ES-I3 (cell line): Measurements from ENCODE around the gene DDR2.

ENCODE experiments used
- H3K36me3 ChIP-seq: 2 replicates; pipeline ENCODE4 v1.6.1; 2013; ENCODE audit warnings: mild to moderate bottlenecking, low read length, control low read depth, moderate library complexity; ENCODE audit not compliant: insufficient read depth
- H3K4me1 ChIP-seq: 2 replicates; pipeline ENCODE4 v1.6.1; 2013; ENCODE audit warnings: mild to moderate bottlenecking, control low read depth, low read length; ENCODE audit not compliant: insufficient read depth
- H3K9ac ChIP-seq: 2 replicates; pipeline ENCODE4 v1.6.1; 2013; ENCODE audit warnings: low read depth, mild to moderate bottlenecking, low read length, moderate library complexity
- H3K9me3 ChIP-seq: 2 replicates; pipeline ENCODE4 v1.6.1; 2013; ENCODE audit warnings: mild to moderate bottlenecking, low read length, moderate library complexity; ENCODE audit not compliant: control insufficient read depth, insufficient read depth

Gene DDR2

DNA sequence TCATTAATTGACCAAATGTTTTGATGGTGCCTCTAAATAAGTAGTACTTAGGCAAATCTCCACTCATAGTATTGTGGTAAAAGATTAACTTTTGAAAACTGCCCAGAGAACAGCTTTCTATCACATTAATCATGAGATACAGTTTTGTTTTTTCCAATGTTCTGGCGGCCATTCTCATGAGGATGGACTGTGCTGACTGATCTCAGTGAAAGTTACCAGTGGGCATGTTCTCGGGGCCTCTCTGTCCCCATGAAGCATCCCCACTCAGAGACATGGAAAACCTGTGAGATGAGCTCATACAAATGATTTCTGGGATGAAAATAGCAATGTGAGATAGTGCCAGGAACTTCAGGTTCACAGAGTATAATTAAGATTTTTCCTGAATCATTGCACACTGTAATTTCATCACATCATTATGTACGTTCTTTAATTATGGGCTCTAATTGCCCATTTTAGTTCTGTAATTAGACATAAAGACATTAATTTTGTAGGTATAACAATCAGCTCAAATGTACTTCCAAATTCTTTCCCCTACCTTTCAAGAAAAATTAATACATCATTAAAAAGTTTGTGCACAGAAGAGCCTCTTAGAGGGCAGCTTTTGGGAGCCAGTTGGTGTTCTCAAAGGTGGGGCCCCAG, 40.5 kb downstream of the DDR2 start:
- no peaks in the 10 kb centered on the region for H3K9me3 ChIP-seq
- H3K9ac ChIP-seq = no peak overlapping the region
- H3K4me1 ChIP-seq = peaks cover 7% of the 10 kb centered on the region; the same call in 1 of the 2 replicates
- no peaks in the 10 kb centered on the region for H3K36me3 ChIP-seq

DNA sequence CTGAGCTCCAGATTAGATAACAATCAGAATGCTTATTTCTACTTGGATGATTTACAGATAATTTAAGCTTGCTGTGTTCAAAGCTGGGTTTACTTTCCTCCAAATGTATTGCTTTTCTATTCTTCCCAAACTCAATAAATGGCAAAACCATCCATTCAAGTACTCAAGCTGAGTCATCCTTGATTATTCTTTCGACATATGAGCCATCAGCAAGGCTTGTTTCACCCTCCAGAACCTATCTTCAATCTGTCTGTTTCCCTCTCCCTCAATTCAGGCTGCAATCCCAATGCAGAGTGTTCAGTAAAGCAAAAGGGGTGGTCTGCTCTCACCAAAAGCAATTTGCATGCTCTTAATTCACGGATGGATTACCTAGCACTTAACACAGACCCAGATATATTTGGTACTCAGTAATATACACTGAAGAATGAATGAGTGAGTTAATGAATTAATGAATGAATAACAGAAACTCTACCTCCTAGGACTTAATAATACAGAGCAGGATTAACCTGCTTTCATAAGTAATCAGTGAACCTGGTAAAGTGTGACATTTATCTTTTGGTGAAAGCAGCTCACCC, 41.9 kb downstream of the DDR2 start:
- Histone ChIP-seq H3K9me3 (no peaks in the 10 kb centered on the region), H3K9ac (no peak overlapping the region), H3K36me3 (no peaks in the 10 kb centered on the region), H3K4me1 (peaks cover 7% of the 10 kb centered on the region; the same call in 1 of the 2 replicates)

DNA sequence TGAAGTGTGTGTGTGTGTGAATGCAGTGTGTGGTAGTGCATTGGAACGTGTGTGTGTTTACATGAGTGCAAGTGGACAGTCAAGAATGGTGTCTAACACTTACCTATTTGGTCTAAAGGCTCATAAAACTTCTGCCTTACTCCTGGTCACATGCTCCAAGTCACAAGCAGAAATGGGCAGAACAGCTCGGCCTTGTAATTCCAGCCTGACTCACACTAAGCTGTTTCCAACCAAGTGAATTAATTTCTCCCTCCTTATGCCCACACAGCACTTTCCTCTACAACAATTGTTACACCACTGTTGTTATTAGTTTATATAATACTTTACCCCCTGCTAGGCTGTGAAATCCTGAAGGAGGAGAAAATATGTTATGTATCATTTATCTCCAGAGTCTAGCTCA, 43.8 kb downstream of the DDR2 start:
- peaks cover 7% of the 10 kb centered on the region; the same call in 1 of the 2 replicates for H3K4me1 ChIP-seq
- no peaks in the 10 kb centered on the region; the same call in 1 of the 2 replicates for H3K9me3 ChIP-seq
- no peak overlapping the region for H3K9ac ChIP-seq
- H3K36me3 ChIP-seq = no peaks in the 10 kb centered on the region

DNA sequence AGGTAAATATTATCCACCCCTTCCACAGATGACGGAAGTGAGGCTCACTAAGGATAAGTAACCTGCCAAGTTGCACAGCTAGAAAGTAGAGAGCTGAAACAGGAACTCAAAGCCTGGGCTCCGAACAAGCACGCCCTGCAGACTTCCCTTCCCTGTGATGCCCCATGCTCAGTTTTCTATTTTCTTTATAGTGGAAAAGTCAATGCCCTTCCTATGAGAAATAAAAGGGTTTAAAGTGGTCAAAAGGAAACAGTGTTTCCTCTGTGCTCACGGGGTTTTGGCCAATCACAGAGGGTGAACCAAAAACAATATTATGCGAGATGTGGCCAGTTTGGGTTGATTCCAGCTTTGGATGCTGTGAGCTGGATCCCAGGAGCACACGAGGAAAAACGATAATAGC, 44.5 kb downstream of the DDR2 start:
- H3K9me3 ChIP-seq = no peaks in the 10 kb centered on the region; the same call in 1 of the 2 replicates
- no peaks in the 10 kb centered on the region for H3K36me3 ChIP-seq
- no peak overlapping the region for H3K9ac ChIP-seq
- H3K4me1 ChIP-seq = peaks cover 8% of the 10 kb centered on the region; the same call in 1 of the 2 replicates

GRCh38 chr1:162677607-162678371, 45.5 kb downstream of the DDR2 start:
- Histone ChIP-seq H3K4me1 (peaks cover 10% of the 10 kb centered on the region; the same call in 1 of the 2 replicates), H3K9me3 (no peaks in the 10 kb centered on the region; the same call in 1 of the 2 replicates), H3K36me3 (no peaks in the 10 kb centered on the region), H3K9ac (no peak overlapping the region)

DNA sequence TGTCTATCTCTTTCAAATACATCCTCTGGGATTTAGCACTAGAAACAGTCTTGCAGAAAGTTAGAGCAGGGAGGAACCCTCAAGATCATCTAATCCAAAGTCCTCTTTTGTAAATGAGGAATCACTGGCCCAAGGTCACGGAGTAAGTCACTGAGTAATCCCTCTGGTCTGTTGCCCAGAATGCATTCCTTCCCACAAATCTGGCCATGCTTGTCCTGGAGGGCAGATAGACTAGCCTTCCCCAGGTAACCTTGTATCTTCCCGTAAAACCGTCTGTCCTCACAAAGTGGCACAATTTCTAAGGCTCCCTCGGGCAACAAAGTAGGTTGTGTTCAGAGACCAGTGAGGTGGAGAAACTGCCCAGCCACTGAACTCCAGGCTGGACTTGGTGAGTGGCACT, 46.2 kb downstream of the DDR2 start:
- no peak overlapping the region for H3K9ac ChIP-seq
- no peaks in the 10 kb centered on the region for H3K36me3 ChIP-seq
- H3K9me3 ChIP-seq = no peaks in the 10 kb centered on the region; the same call in 1 of the 2 replicates
- peaks cover 9% of the 10 kb centered on the region; the same call in 1 of the 2 replicates for H3K4me1 ChIP-seq

GRCh38 chr1:162679298-162679697, 47.0 kb downstream of the DDR2 start:
- Histone ChIP-seq H3K9ac (no peak overlapping the region), H3K4me1 (peaks cover 3% of the 10 kb centered on the region; the same call in 1 of the 2 replicates), H3K9me3 (no peaks in the 10 kb centered on the region; the same call in 1 of the 2 replicates), H3K36me3 (no peaks in the 10 kb centered on the region)

DNA sequence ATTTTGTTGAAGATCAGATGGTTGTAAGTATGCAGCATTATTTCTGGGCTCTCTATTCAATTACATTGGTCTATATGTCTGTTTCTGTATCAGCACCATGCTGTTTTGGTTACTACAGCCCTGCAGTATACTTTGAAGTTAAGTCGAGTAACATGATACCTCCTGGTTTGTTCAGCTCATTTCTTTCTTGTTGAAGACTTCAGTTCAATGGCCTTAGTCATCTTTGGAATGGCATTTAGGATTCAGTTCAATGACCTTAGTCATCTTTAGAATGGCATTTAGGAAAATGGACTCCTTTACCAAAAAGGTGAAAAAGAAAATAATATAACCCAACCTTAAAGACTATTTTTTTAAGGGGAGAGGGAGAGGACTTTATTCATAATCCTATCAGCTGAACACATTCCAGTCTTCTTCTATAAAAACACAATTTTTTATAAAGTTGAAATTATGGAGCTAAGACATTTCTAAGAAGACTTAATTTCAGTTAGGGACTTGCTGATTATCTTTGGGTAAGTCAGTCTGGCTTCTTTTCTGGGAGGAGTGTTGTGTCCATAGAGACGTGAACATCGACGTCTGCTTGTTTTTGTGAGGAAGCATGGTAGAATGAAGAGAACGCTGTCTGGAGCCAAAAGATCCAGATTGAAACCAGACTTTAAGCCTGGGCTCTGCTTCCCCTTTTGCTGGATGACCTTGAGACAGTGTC, 48.3 kb downstream of the DDR2 start:
- no peaks in the 10 kb centered on the region; the same call in 1 of the 2 replicates for H3K9me3 ChIP-seq
- peaks cover 3% of the 10 kb centered on the region; the same call in 1 of the 2 replicates for H3K4me1 ChIP-seq
- no peak overlapping the region for H3K9ac ChIP-seq
- no peaks in the 10 kb centered on the region for H3K36me3 ChIP-seq

DNA sequence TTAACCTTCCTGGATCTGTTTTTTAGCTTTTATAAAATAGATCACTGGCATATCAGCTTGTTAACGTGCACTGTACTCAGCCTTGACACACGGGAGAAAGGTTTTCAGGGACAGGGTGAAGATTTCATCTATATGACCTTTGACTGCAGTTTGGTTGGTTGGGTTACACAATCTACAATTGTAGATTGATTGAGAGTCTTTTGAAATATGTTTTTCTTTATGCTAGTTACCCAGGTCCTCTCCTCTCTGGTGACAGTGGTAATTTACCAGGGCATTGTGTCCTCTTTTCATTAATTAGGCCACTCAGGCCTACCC, 48.8 kb downstream of the DDR2 start:
- peaks cover 3% of the 10 kb centered on the region; the same call in 1 of the 2 replicates for H3K4me1 ChIP-seq
- H3K9me3 ChIP-seq = no peaks in the 10 kb centered on the region; the same call in 1 of the 2 replicates
- H3K36me3 ChIP-seq = no peaks in the 10 kb centered on the region
- H3K9ac ChIP-seq = no peak overlapping the region

DNA sequence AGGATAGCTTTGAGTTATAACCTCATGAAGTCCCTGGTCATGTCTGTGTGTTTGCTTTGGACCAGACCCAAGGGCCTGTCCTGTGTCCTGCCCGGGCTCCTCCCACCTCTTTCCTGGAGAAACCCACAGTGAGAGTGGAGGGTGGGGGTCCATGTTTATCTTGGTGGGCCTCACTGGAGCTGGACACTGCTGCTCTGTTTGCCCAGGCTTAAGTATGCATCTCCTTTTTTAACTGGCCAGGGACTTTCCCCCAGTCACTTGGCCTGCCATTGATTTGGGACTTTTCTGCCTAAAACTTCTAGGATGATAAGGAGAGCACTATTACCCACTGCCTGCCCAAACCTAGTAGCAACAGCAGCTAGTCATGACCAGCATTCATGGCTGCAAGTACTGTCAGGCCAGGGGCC, 49.8 kb downstream of the DDR2 start:
- Histone ChIP-seq H3K9ac (no peak overlapping the region), H3K4me1 (peaks cover 3% of the 10 kb centered on the region; the same call in 1 of the 2 replicates), H3K9me3 (no peaks in the 10 kb centered on the region; the same call in 1 of the 2 replicates), H3K36me3 (no peaks in the 10 kb centered on the region)

- H3K4me1 ChIP-seq = peaks cover 25% of the 10 kb centered on the region
- no peak overlapping the region for H3K9ac ChIP-seq
- no peaks in the 10 kb centered on the region for H3K9me3 ChIP-seq
- H3K36me3 ChIP-seq = no peaks in the 10 kb centered on the region
These were observed 55.6 kb downstream of the DDR2 start for GRCh38 chr1:162687870-162688269.

DNA sequence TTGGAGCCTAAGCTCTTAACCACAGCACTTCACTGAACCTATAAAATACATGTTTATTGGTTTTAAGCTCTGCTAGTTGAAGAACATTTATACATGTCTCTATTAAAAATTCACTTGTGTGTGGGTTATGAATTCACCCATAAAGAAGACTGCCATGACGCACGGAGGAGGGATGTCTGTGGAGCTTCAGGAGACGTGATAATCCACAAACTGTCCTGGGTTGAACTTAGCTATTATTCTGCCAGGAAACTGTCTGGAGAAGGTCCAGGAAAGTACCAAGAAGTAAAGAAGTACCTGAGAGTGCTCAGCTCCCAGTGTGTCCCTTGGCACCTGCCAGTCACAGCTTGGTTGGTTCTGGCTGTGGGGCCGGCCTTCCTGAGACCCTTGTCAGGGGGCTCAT, 56.3 kb downstream of the DDR2 start:
- no peaks in the 10 kb centered on the region for H3K36me3 ChIP-seq
- H3K4me1 ChIP-seq = peaks cover 25% of the 10 kb centered on the region
- no peaks in the 10 kb centered on the region for H3K9me3 ChIP-seq
- H3K9ac ChIP-seq = no peak overlapping the region

- H3K4me1 ChIP-seq = peaks cover 25% of the 10 kb centered on the region
- no peaks in the 10 kb centered on the region for H3K36me3 ChIP-seq
- H3K9me3 ChIP-seq = no peaks in the 10 kb centered on the region
- H3K9ac ChIP-seq = no peak overlapping the region
These were observed 56.7 kb downstream of the DDR2 start for GRCh38 chr1:162688931-162689330.
